H9 (cell line): ENCODE results near the gene CDK14. TPM values are rescaled to one million over a fixed set of nuclear protein-coding genes. Genes with fewer than 3 reads are reported as not detected.

Experiments
- DNase-seq: peaks from one replicate; pipeline ENCODE4 v3.0.0-alpha.2; 2017
- H2AFZ ChIP-seq: one replicate; pipeline ENCODE4 v1.6.1; 2013; ENCODE audit warnings: mild to moderate bottlenecking, low read length, control low read depth, moderate library complexity
- H2AK5ac ChIP-seq: 2 replicates; pipeline ENCODE4 v1.6.1; 2013; ENCODE audit warnings: low read length, control low read depth, mixed read lengths; ENCODE audit not compliant: insufficient read length
- H2BK120ac ChIP-seq: one replicate; pipeline ENCODE4 v1.6.1; 2013; ENCODE audit warnings: low read depth, mild to moderate bottlenecking, low read length, control low read depth, inconsistent platforms; ENCODE audit not compliant: poor library complexity, severe bottlenecking
- H2BK12ac ChIP-seq: 2 replicates; pipeline ENCODE4 v1.6.1; 2013; ENCODE audit warnings: low read length, control low read depth, mixed read lengths, low read depth; ENCODE audit not compliant: insufficient read length
- H2BK15ac ChIP-seq: 2 replicates; pipeline ENCODE4 v1.6.1; 2013; ENCODE audit warnings: low read depth, low read length, control low read depth
- H2BK20ac ChIP-seq: one replicate; pipeline ENCODE4 v1.6.1; 2013; ENCODE audit warnings: low read depth, mild to moderate bottlenecking, low read length, control low read depth, inconsistent platforms; ENCODE audit not compliant: poor library complexity, severe bottlenecking
- H2BK5ac ChIP-seq: 2 replicates; pipeline ENCODE4 v1.6.1; 2013; ENCODE audit warnings: low read length, control low read depth, mixed read lengths; ENCODE audit not compliant: insufficient read length
- H3K14ac ChIP-seq: 2 replicates; pipeline ENCODE4 v1.6.1; 2013; ENCODE audit warnings: low read length, control low read depth; ENCODE audit not compliant: insufficient read depth
- H3K18ac ChIP-seq: 2 replicates; pipeline ENCODE4 v1.6.1; 2013; ENCODE audit warnings: low read depth, mild to moderate bottlenecking, mixed read lengths, low read length, control low read depth; ENCODE audit not compliant: insufficient read length
- H3K23ac ChIP-seq: 2 replicates; pipeline ENCODE4 v1.6.1; 2013; ENCODE audit warnings: low read length, control low read depth, mixed read lengths, low read depth; ENCODE audit not compliant: insufficient read length
- H3K23me2 ChIP-seq: 2 replicates; pipeline ENCODE4 v1.6.1; 2013; ENCODE audit warnings: low read depth, mild to moderate bottlenecking, mixed read lengths, low read length, control low read depth; ENCODE audit not compliant: insufficient read length, poor library complexity, severe bottlenecking
- H3K27ac ChIP-seq: 2 replicates; pipeline ENCODE4 v1.5.1; 2013; ENCODE audit warnings: low read length, control low read depth, mixed read lengths, low read depth; ENCODE audit not compliant: insufficient read length
- H3K27me3 ChIP-seq: 2 replicates; pipeline ENCODE4 v1.6.1; 2013; ENCODE audit warnings: low read length, control low read depth, inconsistent platforms; ENCODE audit not compliant: insufficient read depth
- H3K4ac ChIP-seq: 2 replicates; pipeline ENCODE4 v1.6.1; 2013; ENCODE audit warnings: low read depth, mild to moderate bottlenecking, control low read depth, inconsistent platforms, low read length, moderate library complexity
- H3K4me1 ChIP-seq: 2 replicates; pipeline ENCODE4 v1.6.1; 2013; ENCODE audit warnings: low read length, control low read depth, inconsistent platforms; ENCODE audit not compliant: insufficient read depth
- H3K4me2 ChIP-seq: 2 replicates; pipeline ENCODE4 v1.6.1; 2013; ENCODE audit warnings: low read length, control low read depth, mixed read lengths; ENCODE audit not compliant: insufficient read length, insufficient read depth
- H3K56ac ChIP-seq: 2 replicates; pipeline ENCODE4 v1.6.1; 2013; ENCODE audit warnings: low read depth, mild to moderate bottlenecking, mixed read lengths, low read length, control low read depth; ENCODE audit not compliant: insufficient read length
- H3K79me1 ChIP-seq: 2 replicates; pipeline ENCODE4 v1.6.1; 2013; ENCODE audit warnings: low read depth, mild to moderate bottlenecking, moderate library complexity, low read length, control low read depth, inconsistent platforms; ENCODE audit not compliant: insufficient read depth, poor library complexity, severe bottlenecking
- H3K79me2 ChIP-seq: 2 replicates; pipeline ENCODE4 v1.6.1; 2013; ENCODE audit warnings: low read length, control low read depth, inconsistent platforms; ENCODE audit not compliant: insufficient read depth
- H3K9ac ChIP-seq: 2 replicates; pipeline ENCODE4 v1.6.1; 2013; ENCODE audit warnings: low read length, control low read depth, mixed read lengths; ENCODE audit not compliant: insufficient read length; ENCODE audit errors: extremely low read depth
- H3K9me3 ChIP-seq: one replicate; pipeline ENCODE4 v1.6.1; 2013; ENCODE audit warnings: low read depth, low read length, inconsistent platforms; ENCODE audit not compliant: control insufficient read depth
- H3T11ph ChIP-seq: one replicate; pipeline ENCODE4 v1.6.1; 2013; ENCODE audit warnings: mild to moderate bottlenecking, low read length, control low read depth, inconsistent platforms
- H4K20me1 ChIP-seq: one replicate; pipeline ENCODE4 v1.6.1; 2013; ENCODE audit not compliant: control insufficient read depth, insufficient read length, insufficient read depth
- H4K5ac ChIP-seq: 2 replicates; pipeline ENCODE4 v1.6.1; 2013; ENCODE audit warnings: low read depth, mild to moderate bottlenecking, mixed read lengths, low read length, control low read depth; ENCODE audit not compliant: insufficient read length
- H4K8ac ChIP-seq: replicated peaks from 2 replicates; pipeline ENCODE4 v1.6.1; 2013; ENCODE audit warnings: low read length, control low read depth, mixed read lengths, low read depth; ENCODE audit not compliant: insufficient read length
- H4K91ac ChIP-seq: 2 replicates; pipeline ENCODE4 v1.6.1; 2013; ENCODE audit warnings: low read depth, mild to moderate bottlenecking, moderate library complexity, mixed read lengths, low read length, control low read depth; ENCODE audit not compliant: insufficient read length
- H3K27ac Mint-ChIP-seq, 3 experiments: 2 replicates in 2 of 3; 3 replicates in 1 of 3; pipeline ENCODE4 v1.8.0; 2020 to 2021; ENCODE audit warnings: mixed read lengths in 3 of 3, mild to moderate bottlenecking in 1 of 3, moderate library complexity in 1 of 3
- H3K27me3 Mint-ChIP-seq: 2 replicates; pipeline ENCODE4 v1.8.0; 2021; ENCODE audit warnings: low read depth, mild to moderate bottlenecking, moderate library complexity, mixed read lengths
- H3K36me3 Mint-ChIP-seq, 3 experiments: 2 replicates in 2 of 3; 3 replicates in 1 of 3; pipeline ENCODE4 v1.8.0; 2020 to 2021; ENCODE audit warnings: low read depth in 3 of 3, mixed read lengths in 3 of 3; ENCODE audit not compliant: insufficient read depth in 1 of 3
- H3K4me1 Mint-ChIP-seq, 2 experiments: 2 replicates each; pipeline ENCODE4 v1.8.0; 2020; ENCODE audit warnings: mixed read lengths in 2 of 2
- H3K4me3 Mint-ChIP-seq, 2 experiments: 2 replicates in 1 of 2; 3 replicates in 1 of 2; pipeline ENCODE4 v1.8.0; 2020 to 2021; ENCODE audit warnings: mild to moderate bottlenecking in 2 of 2, mixed read lengths in 2 of 2, moderate library complexity in 1 of 2
- H3K9me3 Mint-ChIP-seq, 2 experiments: 2 replicates in 1 of 2; 3 replicates in 1 of 2; pipeline ENCODE4 v1.8.0; 2020; ENCODE audit warnings: mild to moderate bottlenecking in 2 of 2, mixed read lengths in 2 of 2, moderate library complexity in 1 of 2
- CTCF ChIP-seq: fragments of 200-600 bp; sonication (generic); conservative IDR thresholded peaks from 3 replicates; pipeline ENCODE4 v1.8.0; 2021; ENCODE audit warnings: antibody characterized with exemption, mild to moderate bottlenecking
- WGBS: extraction: QIAGEN DNeasy Blood & Tissue Kit; methylation state at CpG from one replicate; pipeline ENCODE4 v1.1.7; 2013; ENCODE audit warnings: missing lambda C conversion rate, low lambda C conversion rate, mixed read lengths; ENCODE audit not compliant: insufficient read length; ENCODE audit errors: extremely low coverage; 5-methylcytosine and 5-hydroxymethylcytosine counted together
- total RNA-seq: library from RNA; stranded (reverse); gene quantifications from 2 replicates; pipeline ENCODE4 v1.2.1, GENCODE V29; 2021

The CDK14 gene
- total RNA-seq, 1 experiment from 2014 or later, result 23.9 TPM

DNA sequence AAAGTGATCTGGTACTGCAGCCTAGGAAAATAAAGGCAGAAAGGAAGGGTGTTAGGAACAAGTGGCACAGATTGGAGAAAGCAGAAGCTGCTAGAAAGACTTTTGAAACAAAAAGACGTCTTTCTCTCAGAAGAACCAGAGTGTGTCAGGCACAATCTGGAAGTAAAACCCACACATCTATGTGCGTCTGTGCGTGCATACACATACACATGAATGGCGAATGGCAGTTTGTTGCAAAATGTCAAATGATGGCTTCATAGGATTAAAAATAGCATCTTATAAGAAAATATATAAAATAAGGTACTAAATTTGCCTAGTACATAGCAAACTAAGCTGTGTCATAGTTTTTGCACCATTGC, 246.3 kb downstream of the CDK14 start:
- H3K23me2 ChIP-seq, result no peaks in the 10 kb centered on the region
- no peak overlapping the region for H3K4me2 ChIP-seq
- no peak overlapping the region for H4K91ac ChIP-seq
- H2BK5ac ChIP-seq, result no peak overlapping the region
- no peak overlapping the region for H2BK12ac ChIP-seq
- no peaks in the 10 kb centered on the region for H3K27me3 Mint-ChIP-seq
- no peak for DNase-seq
- H3K18ac ChIP-seq, result no peak overlapping the region
- no peaks in the 10 kb centered on the region for H3K4me1 ChIP-seq
- H2BK20ac ChIP-seq, result no peak overlapping the region
- H3K27ac ChIP-seq, result no peak overlapping the region
- no peak overlapping the region for H2BK15ac ChIP-seq
- no peaks in the 10 kb centered on the region for H3K79me2 ChIP-seq
- no peak overlapping the region for H3K56ac ChIP-seq
- H3T11ph ChIP-seq, result no peak overlapping the region
- H3K4ac ChIP-seq, result no peak overlapping the region
- H3K9me3 ChIP-seq, result no peaks in the 10 kb centered on the region
- no peaks in the 10 kb centered on the region for H4K20me1 ChIP-seq
- peaks cover 16 to 19% (median 17%) of the 10 kb centered on the region in 3 experiments for H3K36me3 Mint-ChIP-seq
- H3K4me3 Mint-ChIP-seq, result no peak overlapping the region
- no peak for TF ChIP-seq CTCF
- WGBS, result no CpG with 5 or more reads among the region's 4 CpGs
- no peak overlapping the region for H2AFZ ChIP-seq
- peak overlapping the region in 1 of 3 experiments; percentile 71; a peak in 2 of 7 replicates for H3K27ac Mint-ChIP-seq
- no peak overlapping the region for H3K9ac ChIP-seq
- H3K4me1 Mint-ChIP-seq, result peaks cover 2 to 3% of the 10 kb centered on the region in 2 experiments; a peak in 2 of 4 replicates
- H4K8ac ChIP-seq, result no peak overlapping the region
- peaks cover 15 to 18% of the 10 kb centered on the region in 2 experiments; a peak in 4 of 5 replicates for H3K9me3 Mint-ChIP-seq
- H2BK120ac ChIP-seq, result no peak overlapping the region
- H4K5ac ChIP-seq, result no peak overlapping the region
- H3K27me3 ChIP-seq, result no peaks in the 10 kb centered on the region
- H2AK5ac ChIP-seq, result no peak overlapping the region
- H3K14ac ChIP-seq, result no peak overlapping the region
- no peaks in the 10 kb centered on the region for H3K79me1 ChIP-seq
- no peak overlapping the region for H3K23ac ChIP-seq
